HG03045 (cell line): ENCODE measurements around the gene PEBP1.
A peak's percentile ranks its signal among the peaks of the same experiment; 100 is the strongest.

Source experiments
- ATAC-seq: cut with Tn5 transposase; IDR thresholded peaks from one replicate; pipeline ENCODE4 v1.9.1; 2021; ENCODE audit warnings: mild to moderate bottlenecking, moderate library complexity; ENCODE audit not compliant: unreplicated experiment

PEBP1 gene

GRCh38 chr12:118135788-118136558, at the start of gene PEBP1:
TSS of gene PEBP1 (plus strand) at chr12:118136124. CDS start at chr12:118136210, 86 bp downstream.
- peak; percentile 95 for ATAC-seq

- ATAC-seq = no peak
Observed at GRCh38 chr12:118089782-118090181, 46.1 kb upstream of the PEBP1 start.

DNA sequence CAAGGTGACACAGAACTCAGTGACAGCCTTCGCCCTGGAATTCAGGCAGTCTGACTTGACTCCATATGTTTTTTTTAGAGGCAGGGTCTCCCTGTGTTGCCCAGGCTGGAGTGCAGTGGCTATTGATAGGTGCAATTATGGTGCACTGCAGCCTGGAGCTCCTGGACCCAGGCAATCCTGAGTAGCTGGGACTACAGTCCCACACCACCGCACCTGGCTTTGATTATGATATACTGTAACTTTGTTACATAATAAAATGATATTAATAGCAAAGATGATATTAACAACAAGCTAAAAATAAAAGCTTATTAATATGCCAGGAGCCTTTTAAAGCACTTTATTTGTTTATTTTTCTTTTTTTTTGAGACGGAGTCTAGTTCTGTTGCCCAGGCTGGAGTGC, 41.9 kb upstream of the PEBP1 start:
- no peak for ATAC-seq

GRCh38 chr12:118098401-118098800, 37.5 kb upstream of the PEBP1 start:
- no peak for ATAC-seq

DNA sequence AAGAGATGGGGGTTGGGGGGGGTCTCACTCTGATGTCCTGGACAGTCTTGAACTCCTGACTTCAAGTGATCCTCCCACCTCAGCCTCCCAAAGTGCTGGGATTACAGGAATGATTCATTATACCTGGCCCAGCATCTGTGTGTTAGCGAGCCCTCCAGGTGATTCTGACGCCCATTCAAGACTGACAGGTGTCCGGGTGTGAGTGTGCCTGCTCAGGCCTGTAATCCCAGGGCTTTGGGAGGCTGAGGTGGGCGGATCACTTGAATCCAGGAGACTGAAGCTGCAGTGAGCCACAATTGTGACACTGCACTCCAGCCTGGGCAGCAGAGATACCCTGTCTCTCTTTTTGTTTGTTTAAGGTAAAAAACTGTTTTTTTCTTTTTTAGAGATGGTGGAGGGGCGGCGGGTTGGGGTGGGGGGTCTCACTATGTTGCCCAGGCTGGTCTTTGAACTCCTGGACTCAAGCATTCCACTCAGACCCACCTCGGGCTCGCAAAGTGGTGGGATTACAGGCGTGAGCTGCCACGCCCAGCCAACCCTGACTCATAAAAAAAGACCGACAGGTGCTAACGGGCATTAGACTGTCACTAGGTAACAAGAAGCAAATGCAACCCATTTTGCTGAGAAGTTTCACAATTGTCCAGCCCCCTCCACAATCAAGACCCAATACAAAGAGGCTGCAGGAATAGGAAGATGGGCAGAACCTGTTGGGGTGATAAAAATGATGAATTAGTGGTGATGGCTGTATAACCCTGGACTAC, 36.8 kb upstream of the PEBP1 start:
- no peak for ATAC-seq

DNA sequence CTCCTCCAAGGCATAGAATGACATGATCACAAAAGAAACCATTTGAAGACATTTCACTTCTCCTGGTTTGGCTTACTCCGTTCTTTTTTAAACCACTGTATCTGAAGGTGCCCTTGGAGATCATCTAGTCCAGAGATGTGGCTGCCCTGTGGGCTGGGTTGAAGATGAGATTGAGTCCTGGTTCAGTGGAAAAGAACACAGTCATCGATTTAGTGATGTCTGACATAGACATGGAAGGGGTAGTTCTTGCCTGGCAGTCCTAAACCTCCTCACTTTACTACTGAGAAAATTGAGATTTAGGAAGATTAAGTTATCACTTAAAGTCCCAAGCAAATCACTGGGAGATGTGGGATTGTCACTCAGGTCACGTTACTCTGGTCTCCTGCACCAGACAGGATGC, 34.9 kb upstream of the PEBP1 start:
- no peak for ATAC-seq

DNA sequence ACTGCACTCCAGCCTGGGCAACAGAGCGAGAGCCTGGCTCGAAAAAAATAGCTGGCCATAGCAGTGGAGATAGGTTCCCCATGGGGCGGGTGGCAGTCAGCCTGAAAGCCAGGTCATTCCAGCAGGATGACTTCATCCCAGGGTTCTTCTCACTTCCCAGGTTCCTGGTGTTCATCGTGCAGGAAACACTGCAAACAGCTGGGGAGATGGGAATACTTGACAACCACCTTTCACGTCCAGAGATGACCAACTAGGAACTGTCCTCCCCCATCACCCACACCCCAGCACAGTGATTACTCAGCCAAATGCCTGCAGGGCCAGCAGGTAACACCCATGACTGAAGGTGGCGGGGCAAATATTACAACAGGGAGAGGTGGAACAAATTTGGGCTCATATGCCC, 33.9 kb upstream of the PEBP1 start:
- no peak for ATAC-seq

GRCh38 chr12:118102609-118103008, 33.3 kb upstream of the PEBP1 start:
- no peak for ATAC-seq

- ATAC-seq = no peak
Observed at GRCh38 chr12:118103201-118103600, 32.7 kb upstream of the PEBP1 start.

GRCh38 chr12:118103601-118104382, 32.1 kb upstream of the PEBP1 start, which contains the start of gene VSIG10:
TSS of gene VSIG10 (minus strand) at chr12:118104011. CDS start at chr12:118103671, 340 bp downstream.
- no peak for ATAC-seq

DNA sequence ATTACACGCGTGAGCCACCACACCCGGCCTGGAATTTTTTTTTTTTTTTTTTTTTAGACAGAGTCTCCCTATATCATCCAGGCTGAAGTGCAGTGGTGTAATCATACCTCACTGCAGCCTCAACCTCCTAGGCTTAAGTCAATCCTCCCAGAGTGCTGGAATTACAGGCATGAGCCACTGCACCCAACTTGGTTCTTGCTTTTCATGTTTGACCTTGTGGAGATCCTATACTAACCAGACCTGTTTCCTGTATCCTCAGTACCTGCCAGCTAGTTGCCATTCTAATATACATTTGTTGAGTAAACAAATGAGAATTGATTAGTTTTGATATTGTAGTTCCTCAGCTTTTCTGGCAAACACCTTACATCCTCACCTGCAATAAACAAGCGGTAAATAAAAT, 28.9 kb upstream of the PEBP1 start:
- ATAC-seq = no peak

- no peak for ATAC-seq
Observed at GRCh38 chr12:118107694-118108093, 28.2 kb upstream of the PEBP1 start.

- no peak for ATAC-seq
Observed at GRCh38 chr12:118109088-118109487, 26.8 kb upstream of the PEBP1 start.

- ATAC-seq = no peak
Observed at GRCh38 chr12:118119449-118119879, 16.5 kb upstream of the PEBP1 start.

- peak; percentile 53 for ATAC-seq
Observed at GRCh38 chr12:118120579-118121363, 15.2 kb upstream of the PEBP1 start.

- ATAC-seq = no peak
Observed at GRCh38 chr12:118122264-118122663, 13.7 kb upstream of the PEBP1 start.

DNA sequence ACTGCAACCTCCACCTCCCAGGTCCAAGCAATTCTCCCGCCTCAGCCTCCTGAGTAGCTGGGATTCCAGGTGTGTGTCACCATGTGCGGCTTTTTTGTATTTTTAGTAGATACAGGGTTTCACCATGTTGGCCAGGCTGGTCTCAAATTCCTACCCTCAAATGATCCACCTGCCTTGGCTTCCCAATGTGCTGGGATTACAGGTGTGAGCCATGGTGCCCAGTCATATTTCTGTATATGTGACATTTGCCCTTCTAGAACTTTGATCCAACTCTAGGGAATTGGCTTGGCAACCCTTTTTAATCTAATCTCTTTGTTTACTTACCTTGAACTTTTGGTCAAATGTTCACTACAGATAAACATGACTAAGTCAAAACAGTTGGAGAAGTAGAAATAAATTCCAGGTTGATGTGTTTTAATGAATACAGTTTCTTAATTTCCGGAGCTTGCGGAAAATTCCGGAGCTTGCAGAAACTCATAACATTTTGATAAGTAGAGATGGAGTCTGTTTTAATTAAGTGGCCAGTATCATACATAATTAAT, 11.5 kb upstream of the PEBP1 start:
- ATAC-seq = no peak

- no peak for ATAC-seq
Observed at GRCh38 chr12:118125743-118126118, 10.2 kb upstream of the PEBP1 start.

DNA sequence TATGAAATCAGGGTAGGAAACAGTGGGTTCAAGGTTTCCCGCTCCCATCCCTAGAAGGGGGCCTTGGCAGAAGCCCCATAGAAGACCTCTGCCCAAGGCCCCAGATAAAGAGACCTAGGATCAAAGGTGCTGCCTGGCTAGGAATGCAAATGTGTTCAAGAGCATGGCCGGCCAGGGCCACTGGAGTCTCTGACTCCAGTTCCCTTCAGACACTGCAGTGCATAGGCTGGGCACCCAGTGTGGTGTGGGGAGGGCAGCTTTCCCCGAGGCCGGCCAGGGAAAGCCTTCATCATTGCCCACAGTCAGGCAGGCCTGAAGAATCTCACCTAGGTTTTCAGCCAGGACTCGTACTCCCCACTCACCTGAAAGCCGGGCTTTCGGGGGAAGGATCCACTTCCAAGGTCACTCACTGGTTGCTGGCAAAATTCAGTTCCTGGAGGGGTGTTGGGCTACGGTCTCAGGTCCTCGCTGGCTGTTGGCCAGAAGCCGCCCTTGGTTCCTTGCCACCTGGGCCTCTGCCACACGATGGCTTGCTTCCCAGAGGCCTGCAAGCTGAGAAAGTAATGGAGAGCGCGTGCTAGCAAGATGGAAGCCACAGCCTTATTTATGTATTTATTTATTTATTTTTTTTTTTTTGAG, 9.7 kb upstream of the PEBP1 start:
- ATAC-seq = no peak

GRCh38 chr12:118127867-118128266, 8.1 kb upstream of the PEBP1 start:
- ATAC-seq = no peak
